ENCODE results near the gene CLCN2.

CLCN2 gene

GRCh38 chr3:184389935-184390528 is 28.6 kb upstream of the CLCN2 start:
- Histone ChIP-seq H3K4me1 (ENCODE audit: insufficient read depth, insufficient read length) (peaks cover 3% of the 10 kb centered on the region), H3K9ac (ENCODE audit: insufficient read length, low read depth) (no peak overlapping the region), H3K4me3 (ENCODE audit: insufficient read length, low read depth) (no peak overlapping the region), H3K36me3 (ENCODE audit: insufficient read depth, insufficient read length, low read length) (no peaks in the 10 kb centered on the region), H3K27me3 (ENCODE audit: insufficient read depth, insufficient read length) (no peaks in the 10 kb centered on the region), H3K9me3 (ENCODE audit: insufficient read depth, low read length) (no peaks in the 10 kb centered on the region)
- TF ChIP-seq YY1 (IDR thresholded peaks at IDR 0.05; ENCODE audit: insufficient read depth, insufficient read length) (no peak), ZNF274 (IDR thresholded peaks at IDR 0.05; ENCODE audit: low read depth, low read length) (no peak), SUZ12 (IDR thresholded peaks at IDR 0.05; ENCODE audit: extremely low read depth, insufficient read depth, insufficient read length) (no peak)
- no peak for DNase-seq (ENCODE audit: low read depth, low spot score)

GRCh38 chr3:184389384-184389783 is 28.0 kb upstream of the CLCN2 start:
- no peak for DNase-seq (ENCODE audit: low read depth, low spot score)
- Histone ChIP-seq H3K4me1 (ENCODE audit: insufficient read depth, insufficient read length) (peaks cover 3% of the 10 kb centered on the region), H3K4me3 (ENCODE audit: insufficient read length, low read depth) (no peak overlapping the region), H3K9me3 (ENCODE audit: insufficient read depth, low read length) (no peaks in the 10 kb centered on the region), H3K36me3 (ENCODE audit: insufficient read depth, insufficient read length, low read length) (no peaks in the 10 kb centered on the region), H3K27me3 (ENCODE audit: insufficient read depth, insufficient read length) (no peaks in the 10 kb centered on the region), H3K9ac (ENCODE audit: insufficient read length, low read depth) (no peak overlapping the region)
- TF ChIP-seq SUZ12 (IDR thresholded peaks at IDR 0.05; ENCODE audit: extremely low read depth, insufficient read depth, insufficient read length) (no peak), ZNF274 (IDR thresholded peaks at IDR 0.05; ENCODE audit: low read depth, low read length) (no peak), YY1 (IDR thresholded peaks at IDR 0.05; ENCODE audit: insufficient read depth, insufficient read length) (no peak)

GRCh38 chr3:184388936-184389230 is 27.5 kb upstream of the CLCN2 start:
- Histone ChIP-seq H3K9ac (ENCODE audit: insufficient read length, low read depth) (no peak overlapping the region), H3K4me1 (ENCODE audit: insufficient read depth, insufficient read length) (peaks cover 3% of the 10 kb centered on the region), H3K27me3 (ENCODE audit: insufficient read depth, insufficient read length) (no peaks in the 10 kb centered on the region), H3K9me3 (ENCODE audit: insufficient read depth, low read length) (no peaks in the 10 kb centered on the region), H3K4me3 (ENCODE audit: insufficient read length, low read depth) (no peak overlapping the region), H3K36me3 (ENCODE audit: insufficient read depth, insufficient read length, low read length) (no peaks in the 10 kb centered on the region)
- DNase-seq (ENCODE audit: low read depth, low spot score), result no peak
- TF ChIP-seq YY1 (IDR thresholded peaks at IDR 0.05; ENCODE audit: insufficient read depth, insufficient read length) (no peak), SUZ12 (IDR thresholded peaks at IDR 0.05; ENCODE audit: extremely low read depth, insufficient read depth, insufficient read length) (no peak), ZNF274 (IDR thresholded peaks at IDR 0.05; ENCODE audit: low read depth, low read length) (no peak)

- H3K9ac ChIP-seq (ENCODE audit: insufficient read length, low read depth), result no peak overlapping the region
- peaks cover 2% of the 10 kb centered on the region for H3K27me3 ChIP-seq (ENCODE audit: insufficient read depth, insufficient read length)
- H3K4me1 ChIP-seq (ENCODE audit: insufficient read depth, insufficient read length), result peaks cover 3% of the 10 kb centered on the region
- H3K4me3 ChIP-seq (ENCODE audit: insufficient read length, low read depth), result no peak overlapping the region
- H3K9me3 ChIP-seq (ENCODE audit: insufficient read depth, low read length), result no peaks in the 10 kb centered on the region
- H3K36me3 ChIP-seq (ENCODE audit: insufficient read depth, insufficient read length, low read length), result no peaks in the 10 kb centered on the region
- no peak for DNase-seq (ENCODE audit: low read depth, low spot score)
- TF ChIP-seq ZNF274 (IDR thresholded peaks at IDR 0.05; ENCODE audit: low read depth, low read length) (no peak), YY1 (IDR thresholded peaks at IDR 0.05; ENCODE audit: insufficient read depth, insufficient read length) (no peak), SUZ12 (IDR thresholded peaks at IDR 0.05; ENCODE audit: extremely low read depth, insufficient read depth, insufficient read length) (no peak)
These were observed 26.9 kb upstream of the CLCN2 start for GRCh38 chr3:184388164-184388935.

GRCh38 chr3:184387174-184387714 is 25.8 kb upstream of the CLCN2 start:
- H3K9me3 ChIP-seq (ENCODE audit: insufficient read depth, low read length), result no peaks in the 10 kb centered on the region
- H3K9ac ChIP-seq (ENCODE audit: insufficient read length, low read depth), result no peak overlapping the region
- H3K4me1 ChIP-seq (ENCODE audit: insufficient read depth, insufficient read length), result peaks cover 3% of the 10 kb centered on the region
- no peaks in the 10 kb centered on the region for H3K36me3 ChIP-seq (ENCODE audit: insufficient read depth, insufficient read length, low read length)
- no peak for DNase-seq (ENCODE audit: low read depth, low spot score)
- no peak overlapping the region for H3K4me3 ChIP-seq (ENCODE audit: insufficient read length, low read depth)
- H3K27me3 ChIP-seq (ENCODE audit: insufficient read depth, insufficient read length), result peaks cover 9% of the 10 kb centered on the region
- no peak for TF ChIP-seq YY1 (IDR thresholded peaks at IDR 0.05; ENCODE audit: insufficient read depth, insufficient read length)
- TF ChIP-seq SUZ12 (IDR thresholded peaks at IDR 0.05; ENCODE audit: extremely low read depth, insufficient read depth, insufficient read length), result no peak
- TF ChIP-seq ZNF274 (IDR thresholded peaks at IDR 0.05; ENCODE audit: low read depth, low read length), result no peak

- Histone ChIP-seq H3K9me3 (ENCODE audit: insufficient read depth, low read length) (no peaks in the 10 kb centered on the region), H3K36me3 (ENCODE audit: insufficient read depth, insufficient read length, low read length) (no peaks in the 10 kb centered on the region), H3K4me3 (ENCODE audit: insufficient read length, low read depth) (no peak overlapping the region), H3K9ac (ENCODE audit: insufficient read length, low read depth) (no peak overlapping the region), H3K4me1 (ENCODE audit: insufficient read depth, insufficient read length) (peaks cover 4% of the 10 kb centered on the region), H3K27me3 (ENCODE audit: insufficient read depth, insufficient read length) (peaks cover 20% of the 10 kb centered on the region)
- TF ChIP-seq YY1 (IDR thresholded peaks at IDR 0.05; ENCODE audit: insufficient read depth, insufficient read length) (no peak), SUZ12 (IDR thresholded peaks at IDR 0.05; ENCODE audit: extremely low read depth, insufficient read depth, insufficient read length) (no peak), ZNF274 (IDR thresholded peaks at IDR 0.05; ENCODE audit: low read depth, low read length) (no peak)
- no peak for DNase-seq (ENCODE audit: low read depth, low spot score)
These were observed 24.8 kb upstream of the CLCN2 start for GRCh38 chr3:184386047-184386806.

All from NT2/D1 (cell line).